Fibroblast of lung (primary cell): ENCODE measurements around the gene XPO6. TPM values are rescaled to one million over a fixed set of nuclear protein-coding genes. Genes with fewer than 3 reads are reported as not detected.

Experiments
- DNase-seq, 2 donors: peaks; one replicate each; pipeline versions ENCODE4 v3.0.0 to v3.0.0-alpha.2; 2010; ENCODE audit warnings: low read depth in 2 of 2
- H2AFZ ChIP-seq: 2 replicates; pipeline ENCODE4 v1.5.1; 2012; ENCODE audit warnings: low read length, control low read depth, inconsistent platforms
- H3K27ac ChIP-seq: 2 replicates; pipeline ENCODE4 v1.5.1; 2011; ENCODE audit warnings: low read length, control low read depth; ENCODE audit not compliant: insufficient read depth
- H3K27me3 ChIP-seq: 2 replicates; pipeline ENCODE4 v1.5.1; 2011; ENCODE audit warnings: mild to moderate bottlenecking, low read length; ENCODE audit not compliant: control insufficient read depth, insufficient read depth
- H3K36me3 ChIP-seq: 2 replicates; pipeline ENCODE4 v1.5.1; 2011; ENCODE audit warnings: low read length; ENCODE audit not compliant: control insufficient read depth, insufficient read depth
- H3K4me1 ChIP-seq: 2 replicates; pipeline ENCODE4 v1.5.1; 2011; ENCODE audit warnings: low read length; ENCODE audit not compliant: control insufficient read depth, insufficient read depth; ENCODE audit errors: extremely low read depth
- H3K4me2 ChIP-seq: 2 replicates; pipeline ENCODE4 v1.5.1; 2011; ENCODE audit warnings: low read length, control low read depth; ENCODE audit not compliant: insufficient read depth; ENCODE audit errors: extremely low read depth
- H3K4me3 ChIP-seq, 4 experiments: fragments of 200-600 bp in 1 of 4; sonication (generic) in 1 of 4; replicated peaks in 1 of 4; 2 replicates each; pipeline ENCODE4 v1.5.1; 2011 to 2016; ENCODE audit warnings: low read length in 4 of 4, low read depth in 3 of 4, mild to moderate bottlenecking in 3 of 4, control low read depth in 2 of 4, inconsistent platforms in 1 of 4, mixed read lengths in 1 of 4; ENCODE audit not compliant: insufficient read depth in 1 of 4; ENCODE audit errors: control extremely low read depth in 1 of 4
- H3K79me2 ChIP-seq: 2 replicates; pipeline ENCODE4 v1.5.1; 2012; ENCODE audit warnings: mild to moderate bottlenecking, low read length, inconsistent platforms; ENCODE audit not compliant: control insufficient read depth, insufficient read depth
- H3K9ac ChIP-seq: 2 replicates; pipeline ENCODE4 v1.5.1; 2011; ENCODE audit warnings: mild to moderate bottlenecking, low read length, control low read depth; ENCODE audit not compliant: insufficient read depth
- H3K9me3 ChIP-seq: 2 replicates; pipeline ENCODE4 v1.5.1; 2012; ENCODE audit warnings: low read depth, low read length; ENCODE audit not compliant: control insufficient read depth, insufficient read depth
- H4K20me1 ChIP-seq: 2 replicates; pipeline ENCODE4 v1.5.1; 2011; ENCODE audit warnings: low read length; ENCODE audit not compliant: control insufficient read depth, insufficient read depth; ENCODE audit errors: extremely low read depth
- CTCF ChIP-seq, 2 donors: IDR thresholded peaks in 1 of 2; conservative IDR thresholded peaks in 1 of 2; 1 replicate in 1 of 2; 2 replicates in 1 of 2; pipeline ENCODE4 v1.5.1; 2011 to 2012; ENCODE audit warnings: low read length in 2 of 2, control low read depth in 1 of 2, inconsistent platforms in 1 of 2, low read depth in 1 of 2, mild to moderate bottlenecking in 1 of 2
- EZH2 ChIP-seq: IDR thresholded peaks from 2 replicates; pipeline ENCODE4 v1.5.1; 2012; ENCODE audit warnings: low read length, control low read depth, mild to moderate bottlenecking; ENCODE audit errors: missing control alignments
- polyA plus RNA-seq, 2 donors: library from polyadenylated mRNA; depleted of rRNA in 1 of 2; stranded (reverse) in 1 of 2; unstranded in 1 of 2; fragments of >200 nt; gene quantifications; 2 replicates each; pipeline ENCODE4 v1.2.1, GENCODE V29; 2011 to 2012; ENCODE audit warnings: missing spikeins in 1 of 2
- total RNA-seq: library from RNA; depleted of rRNA; stranded (reverse); fragments of >200 nt; gene quantifications from 2 replicates; pipeline ENCODE4 v1.2.1, GENCODE V29; 2014

Gene XPO6
- total and polyA plus RNA-seq, 2 donors (not counting 1 experiment from before 2014, with no cell fraction given) = 134 to 185 TPM

- Histone ChIP-seq H4K20me1 (no peaks in the 10 kb centered on the region), H3K4me1 (peaks cover 3% of the 10 kb centered on the region), H3K4me2 (no peak overlapping the region), H2AFZ (no peak overlapping the region), H3K79me2 (no peaks in the 10 kb centered on the region), H3K27ac (no peak overlapping the region), H3K27me3 (peaks cover 7% of the 10 kb centered on the region), H3K9ac (no peak overlapping the region), H3K36me3 (no peaks in the 10 kb centered on the region), H3K9me3 (no peaks in the 10 kb centered on the region), H3K4me3 (no peak overlapping the region)
- TF ChIP-seq CTCF (conservative IDR thresholded peaks at IDR 0.05 in 1 of 2, IDR thresholded peaks at IDR 0.05 in 1 of 2; ENCODE audit: low read depth in 1 of 2, low read length in 2 of 2) (no peak), EZH2 (no peak)
- peak in 1 of 2 donors; percentile 9 for DNase-seq
These were observed 141.6 kb downstream of the XPO6 start for GRCh38 chr16:28069971-28070794.

- Histone ChIP-seq H3K9ac (no peak overlapping the region), H3K27ac (no peak overlapping the region), H3K4me2 (no peak overlapping the region), H2AFZ (no peak overlapping the region), H3K79me2 (no peaks in the 10 kb centered on the region), H3K36me3 (no peaks in the 10 kb centered on the region), H3K4me3 (no peak overlapping the region), H4K20me1 (no peaks in the 10 kb centered on the region), H3K27me3 (peaks cover 19% of the 10 kb centered on the region), H3K9me3 (no peaks in the 10 kb centered on the region), H3K4me1 (peaks cover 3% of the 10 kb centered on the region)
- TF ChIP-seq CTCF (conservative IDR thresholded peaks at IDR 0.05 in 1 of 2, IDR thresholded peaks at IDR 0.05 in 1 of 2; ENCODE audit: low read depth in 1 of 2, low read length in 2 of 2) = no peak
- TF ChIP-seq EZH2 = no peak
- no peak for DNase-seq
These were observed 142.8 kb downstream of the XPO6 start for GRCh38 chr16:28068976-28069375.

- H3K27ac ChIP-seq = no peak overlapping the region
- H3K36me3 ChIP-seq = no peaks in the 10 kb centered on the region
- no peak overlapping the region for H3K9ac ChIP-seq
- H3K27me3 ChIP-seq = peaks cover 23% of the 10 kb centered on the region
- peak; percentile 21 to 90 for DNase-seq
- peaks cover 3% of the 10 kb centered on the region for H3K4me1 ChIP-seq
- TF ChIP-seq EZH2 (no peak), CTCF (conservative IDR thresholded peaks at IDR 0.05 in 1 of 2, IDR thresholded peaks at IDR 0.05 in 1 of 2; ENCODE audit: low read depth in 1 of 2, low read length in 2 of 2) (no peak)
- no peaks in the 10 kb centered on the region for H3K79me2 ChIP-seq
- no peak overlapping the region for H2AFZ ChIP-seq
- H4K20me1 ChIP-seq = no peaks in the 10 kb centered on the region
- no peak overlapping the region for H3K4me2 ChIP-seq
- H3K9me3 ChIP-seq = no peaks in the 10 kb centered on the region
- no peak overlapping the region for H3K4me3 ChIP-seq
These were observed 144.0 kb downstream of the XPO6 start for GRCh38 chr16:28067604-28068379.
